ENCODE measurements around the gene PROX1.

PROX1 gene

GRCh38 chr1:214018386-214019268 lies 30.9 kb downstream of the PROX1 start:
- FAIRE-seq (no peak), DNase-seq (ENCODE audit: insufficient read length, low spot score) (no peak)

DNA sequence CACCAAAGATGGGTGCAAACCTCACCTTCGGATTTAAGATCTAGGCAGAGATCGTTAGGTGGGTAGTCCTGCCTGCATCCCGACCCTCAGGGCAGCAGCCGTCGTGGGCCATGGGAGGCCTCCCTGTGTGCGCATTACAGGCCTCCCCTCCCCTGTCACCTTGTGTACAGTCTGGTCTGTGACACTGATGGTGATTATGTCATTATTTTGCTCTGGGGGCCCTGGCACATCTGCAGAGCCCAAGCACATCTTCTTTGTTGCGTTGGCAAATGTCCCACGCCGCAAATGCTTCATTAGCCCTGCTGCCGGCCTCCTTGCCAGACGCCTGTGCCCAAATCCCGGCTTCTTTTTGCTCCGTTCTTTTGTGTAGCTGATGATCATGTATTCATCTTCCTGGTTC lies 31.7 kb downstream of the PROX1 start:
- FAIRE-seq (no peak), DNase-seq (ENCODE audit: insufficient read length, low spot score) (no peak)

GRCh38 chr1:214021321-214021720 lies 33.5 kb downstream of the PROX1 start:
- no peak for DNase-seq (ENCODE audit: insufficient read length, low spot score)
- FAIRE-seq = no peak

DNA sequence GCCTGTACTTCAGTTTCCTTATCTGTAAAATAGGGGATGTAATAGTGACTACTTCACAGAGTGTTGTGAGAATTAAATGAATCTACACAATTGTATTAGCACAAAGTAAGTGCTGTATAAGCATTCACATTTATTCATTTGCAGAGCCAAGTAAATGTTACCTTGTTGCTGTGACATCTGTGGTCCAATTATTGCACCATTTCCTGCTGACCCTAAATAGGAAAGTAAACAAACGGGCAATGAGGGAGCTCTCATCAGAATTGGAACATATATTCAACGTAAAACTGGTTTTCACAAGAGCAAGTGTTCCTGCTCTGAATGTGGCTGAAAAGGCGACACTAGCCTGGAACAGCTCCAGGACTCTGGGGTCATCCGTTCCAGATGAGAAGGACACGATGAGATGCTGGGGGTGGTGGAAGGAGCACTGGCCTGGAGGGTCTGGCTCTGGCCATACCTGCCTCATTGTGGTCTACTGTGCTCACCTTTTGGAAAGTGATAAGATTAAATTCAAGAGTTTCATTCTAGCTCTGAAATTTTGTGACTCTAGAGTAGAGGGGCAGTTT lies 34.5 kb downstream of the PROX1 start:
- DNase-seq (ENCODE audit: insufficient read length, low spot score) = no peak
- FAIRE-seq = no peak

GRCh38 chr1:214022810-214023425 lies 35.1 kb downstream of the PROX1 start:
- no peak for DNase-seq (ENCODE audit: insufficient read length, low spot score)
- no peak for FAIRE-seq

- FAIRE-seq (no peak), DNase-seq (ENCODE audit: insufficient read length, low spot score) (no peak)
Measured at GRCh38 chr1:214026985-214027384, 39.2 kb downstream of the PROX1 start.

- no peak for FAIRE-seq
- no peak for DNase-seq (ENCODE audit: insufficient read length, low spot score)
Measured at GRCh38 chr1:214027498-214027897, 39.7 kb downstream of the PROX1 start.

DNA sequence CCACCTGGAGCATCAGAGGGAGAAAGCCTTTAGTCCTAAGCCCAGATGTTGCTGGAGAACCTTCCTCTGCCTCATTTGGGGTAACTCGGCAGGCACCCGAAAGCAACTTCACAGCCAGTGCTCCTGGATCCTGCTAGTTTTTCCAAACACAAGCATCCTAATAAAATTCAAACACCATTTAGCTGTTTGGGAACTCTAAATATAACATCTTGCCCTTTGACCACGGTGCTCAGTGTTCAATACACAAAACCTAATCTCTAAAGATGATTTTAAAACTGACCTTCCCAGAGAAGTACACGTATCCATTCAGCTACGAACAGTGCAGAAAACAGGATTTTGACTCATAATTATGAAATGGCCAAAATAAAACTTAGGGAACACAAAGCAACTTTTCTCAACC lies 40.3 kb downstream of the PROX1 start:
- no peak for DNase-seq (ENCODE audit: insufficient read length, low spot score)
- no peak for FAIRE-seq

DNA sequence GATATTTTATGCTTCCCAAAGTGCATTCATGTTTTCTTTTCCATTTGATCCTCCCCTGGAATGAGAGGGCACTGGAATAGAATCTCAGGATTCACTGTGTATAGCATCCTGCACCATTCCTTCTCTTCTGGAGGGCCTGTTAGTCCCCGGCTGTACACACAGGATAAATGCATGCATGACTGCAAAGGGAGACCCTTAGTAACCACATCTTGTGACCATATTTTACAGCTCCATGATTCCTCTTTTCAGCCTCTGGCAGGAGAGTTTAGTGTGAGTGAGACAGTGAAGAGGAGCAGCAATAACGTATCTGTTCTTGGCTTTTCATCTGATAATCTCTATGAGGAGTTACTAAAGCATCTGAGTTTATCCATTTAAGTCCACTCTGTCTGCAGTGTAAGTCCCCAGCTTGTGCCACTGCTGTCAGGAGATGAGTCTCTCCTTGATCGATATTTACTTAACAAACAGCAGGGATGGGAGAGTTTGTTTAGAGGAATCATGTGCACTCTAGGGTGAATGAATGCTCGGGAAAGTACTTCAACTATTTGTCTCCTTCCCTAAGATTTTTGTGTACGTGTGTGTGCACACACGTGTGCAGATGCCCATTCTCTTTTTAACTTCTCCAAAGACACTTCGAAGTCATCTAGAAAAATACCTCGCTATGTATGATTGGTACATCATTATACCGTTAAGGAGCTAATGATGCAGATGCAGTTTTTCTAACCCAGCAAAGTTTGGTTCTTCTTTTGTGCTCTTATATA lies 41.1 kb downstream of the PROX1 start:
- DNase-seq (ENCODE audit: insufficient read length, low spot score) (no peak), FAIRE-seq (no peak)

DNA sequence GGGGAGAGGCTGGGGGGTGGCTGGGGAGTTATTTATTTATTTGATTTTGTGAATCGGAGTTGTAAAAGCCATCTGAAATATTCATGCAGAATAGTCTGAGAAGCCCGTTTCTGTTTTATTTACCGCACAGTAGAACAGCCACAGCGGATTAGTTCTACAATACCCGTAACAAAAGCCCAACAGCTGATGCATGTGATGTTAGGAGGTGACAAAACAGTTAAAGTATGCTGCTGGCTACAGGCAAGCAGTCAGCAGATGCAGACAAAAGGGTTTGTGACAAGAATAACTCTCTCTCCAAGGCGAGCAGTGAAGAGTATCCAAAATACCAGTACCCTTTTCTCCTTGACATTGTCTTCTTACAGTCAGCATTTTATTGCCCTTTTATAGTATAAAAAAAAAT lies 42.0 kb downstream of the PROX1 start:
- DNase-seq (ENCODE audit: insufficient read length, low spot score) (no peak), FAIRE-seq (no peak)

GRCh38 chr1:214031267-214031650 lies 43.5 kb downstream of the PROX1 start:
- DNase-seq (ENCODE audit: insufficient read length, low spot score) = no peak
- FAIRE-seq = no peak

- FAIRE-seq (no peak), DNase-seq (ENCODE audit: insufficient read length, low spot score) (no peak)
Measured at GRCh38 chr1:214037468-214037867, 49.7 kb downstream of the PROX1 start.

DNA sequence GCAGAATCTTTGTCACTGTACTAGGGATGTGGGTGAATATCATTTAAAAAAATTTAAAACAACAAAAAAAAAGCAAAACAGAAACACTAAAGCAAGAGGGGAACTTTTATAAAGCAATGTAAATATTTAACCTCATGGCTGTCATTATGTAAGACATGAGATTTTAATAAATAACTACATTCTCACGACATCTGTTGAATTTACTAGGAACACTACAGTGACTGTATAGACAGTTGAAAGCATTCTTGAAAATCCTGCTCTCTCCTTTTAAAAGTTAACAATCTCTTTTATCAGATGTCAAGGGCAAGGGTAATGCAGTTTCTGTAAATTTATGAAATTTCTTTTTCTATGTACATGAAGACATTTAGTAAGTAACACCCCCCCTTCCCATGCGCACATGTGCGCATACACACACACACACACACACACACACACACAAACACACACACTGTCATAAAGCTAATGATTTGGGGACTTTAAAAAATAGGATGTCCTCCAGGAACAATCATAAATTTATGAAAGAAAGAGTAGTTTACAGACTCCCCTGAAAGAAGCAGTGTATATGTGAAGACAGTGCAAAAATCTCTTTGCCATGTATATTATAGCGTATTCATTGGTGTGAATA lies 51.7 kb downstream of the PROX1 start:
- FAIRE-seq (no peak), DNase-seq (ENCODE audit: insufficient read length, low spot score) (no peak)

- no peak for FAIRE-seq
- no peak for DNase-seq (ENCODE audit: insufficient read length, low spot score)
Measured at GRCh38 chr1:214043167-214043566, 55.4 kb downstream of the PROX1 start.

GRCh38 chr1:214044438-214045214 lies 56.9 kb downstream of the PROX1 start:
- no peak for FAIRE-seq

GRCh38 chr1:214050513-214051401 lies 63.0 kb downstream of the PROX1 start:
- no peak for DNase-seq (ENCODE audit: insufficient read length, low spot score)
- FAIRE-seq = no peak

More at GRCh38 chr1:214044438-214045214, 56.9 kb downstream of the PROX1 start:
- DNase-seq (ENCODE audit: insufficient read length, low spot score) = no peak

DNA sequence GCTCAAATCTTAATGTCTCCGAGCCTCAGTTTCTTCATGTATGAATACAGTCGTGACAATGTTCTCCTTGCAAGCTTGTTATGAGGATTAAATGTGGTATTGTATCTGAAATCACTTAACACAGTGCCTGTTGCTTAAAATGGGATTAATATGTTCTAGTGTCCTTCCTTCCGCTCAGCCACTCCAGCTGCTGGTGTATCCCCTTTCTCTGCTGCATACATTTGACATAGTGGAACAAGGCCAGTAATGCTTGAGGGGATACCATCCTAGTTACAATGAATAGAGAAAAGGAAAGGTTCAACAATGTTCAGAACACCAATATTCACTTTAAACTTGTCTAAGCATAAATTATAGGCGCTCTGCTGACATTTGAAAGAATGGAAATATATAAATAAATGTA lies 64.0 kb downstream of the PROX1 start:
- FAIRE-seq (no peak), DNase-seq (ENCODE audit: insufficient read length, low spot score) (no peak)

- no peak for DNase-seq (ENCODE audit: insufficient read length, low spot score)
- FAIRE-seq = no peak
Measured at GRCh38 chr1:214058076-214058475, 70.3 kb downstream of the PROX1 start.

DNA sequence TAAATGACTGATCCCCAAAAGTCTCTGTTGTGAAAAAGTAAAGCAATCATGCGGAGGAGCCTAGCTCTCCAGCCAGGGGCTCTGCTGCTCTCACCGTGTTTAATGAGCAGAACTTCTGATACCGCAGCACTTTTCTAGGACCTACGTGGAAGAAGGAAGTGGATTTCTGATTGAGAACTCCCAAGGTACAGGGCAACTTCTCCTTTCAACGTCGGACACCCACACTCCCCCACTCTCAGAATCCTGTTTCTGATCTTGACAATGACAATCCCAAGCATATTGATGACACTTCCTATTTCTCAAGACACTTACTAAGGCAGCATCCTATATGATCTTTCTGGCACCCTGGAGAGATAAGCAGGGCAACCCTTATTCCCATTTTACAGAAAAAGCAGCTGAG lies 78.4 kb downstream of the PROX1 start:
- no peak for DNase-seq (ENCODE audit: insufficient read length, low spot score)
- FAIRE-seq = no peak

Data from HTR-8/SVneo (cell line).